ENCODE results near the gene PIP4P1.

DNA sequence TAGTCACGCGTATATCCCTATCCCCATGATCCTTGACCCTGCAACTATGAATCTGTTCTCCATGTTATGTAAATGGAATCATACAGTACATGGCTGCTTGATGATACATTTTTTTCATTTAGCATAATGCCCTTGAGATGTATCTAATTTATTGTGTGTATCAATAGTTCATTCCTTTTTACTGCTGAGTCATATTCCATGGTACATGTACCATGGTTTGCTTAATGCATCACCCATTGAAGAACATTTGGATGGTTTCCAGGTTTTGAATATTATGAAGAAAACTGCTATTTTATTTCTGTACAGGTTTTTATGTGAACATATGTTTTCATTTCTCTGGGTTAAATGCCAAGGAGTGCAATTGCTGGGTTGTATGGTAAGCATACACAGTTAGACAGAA is 40.1 kb upstream of the PIP4P1 start:
- TF ChIP-seq YY1 (IDR thresholded peaks at IDR 0.05; ENCODE audit: insufficient read depth, insufficient read length), result no peak
- no peak for TF ChIP-seq ZNF274 (IDR thresholded peaks at IDR 0.05; ENCODE audit: low read depth, low read length)

Measured in NT2/D1 (cell line).